Neuronal stem cell (in vitro differentiated cells): ENCODE measurements around the gene KCNH6.
A peak's percentile ranks its signal among the peaks of the same experiment; 100 is the strongest.

Experiments used
- DNase-seq: peaks from one replicate; pipeline ENCODE4 v3.0.0-alpha.2; 2013; ENCODE audit warnings: low spot score
- H2AFZ ChIP-seq: one replicate; pipeline ENCODE4 v1.6.1; 2013; ENCODE audit warnings: mild to moderate bottlenecking, low read length, inconsistent platforms
- H2AK5ac ChIP-seq: 2 replicates; pipeline ENCODE4 v1.6.1; 2013; ENCODE audit warnings: low read depth, mild to moderate bottlenecking, inconsistent platforms, low read length, moderate library complexity, mixed read lengths
- H2BK120ac ChIP-seq: 2 replicates; pipeline ENCODE4 v1.6.1; 2013; ENCODE audit warnings: low read depth, mild to moderate bottlenecking, inconsistent platforms, low read length, moderate library complexity, mixed read lengths
- H2BK12ac ChIP-seq: one replicate; pipeline ENCODE4 v1.6.1; 2013; ENCODE audit warnings: low read length, inconsistent platforms
- H2BK15ac ChIP-seq: 2 replicates; pipeline ENCODE4 v1.6.1; 2013; ENCODE audit warnings: mild to moderate bottlenecking, low read length, inconsistent platforms, mixed read lengths
- H2BK5ac ChIP-seq: one replicate; pipeline ENCODE4 v1.6.1; 2013; ENCODE audit warnings: inconsistent platforms, mild to moderate bottlenecking, low read length, moderate library complexity
- H3K14ac ChIP-seq: one replicate; pipeline ENCODE4 v1.6.1; 2013; ENCODE audit warnings: low read length, inconsistent platforms
- H3K18ac ChIP-seq: 2 replicates; pipeline ENCODE4 v1.6.1; 2013; ENCODE audit warnings: low read length, inconsistent platforms
- H3K23ac ChIP-seq: 2 replicates; pipeline ENCODE4 v1.6.1; 2013; ENCODE audit warnings: low read depth, mild to moderate bottlenecking, mixed read lengths, low read length, inconsistent platforms; ENCODE audit not compliant: poor library complexity
- H3K27ac ChIP-seq: replicated peaks from 3 replicates; pipeline ENCODE4 v1.5.1; 2013; ENCODE audit warnings: low read length, inconsistent platforms
- H3K27me3 ChIP-seq, 3 experiments: 2 replicates each; pipeline ENCODE4 v1.6.1; 2013; ENCODE audit warnings: low read length in 3 of 3, mild to moderate bottlenecking in 2 of 3, inconsistent platforms in 1 of 3, low read depth in 1 of 3, mixed read lengths in 1 of 3, moderate library complexity in 1 of 3; ENCODE audit not compliant: control insufficient read depth in 3 of 3, insufficient read depth in 3 of 3
- H3K36me3 ChIP-seq, 2 donors: replicated peaks in 1 of 2; 2 replicates each; pipeline ENCODE4 v1.6.1; 2013; ENCODE audit warnings: low read length in 2 of 2; ENCODE audit not compliant: control insufficient read depth in 2 of 2, insufficient read depth in 2 of 2
- H3K4ac ChIP-seq: 2 replicates; pipeline ENCODE4 v1.6.1; 2013; ENCODE audit warnings: inconsistent platforms, mild to moderate bottlenecking, low read length, moderate library complexity
- H3K4me1 ChIP-seq, 2 donors: 1 replicate in 1 of 2; 2 replicates in 1 of 2; pipeline ENCODE4 v1.6.1; 2013; ENCODE audit warnings: low read length in 2 of 2, low read depth in 1 of 2; ENCODE audit not compliant: control insufficient read depth in 2 of 2, insufficient read depth in 1 of 2
- H3K4me2 ChIP-seq: one replicate; pipeline ENCODE4 v1.6.1; 2013; ENCODE audit warnings: mild to moderate bottlenecking, low read length, inconsistent platforms; ENCODE audit not compliant: insufficient read depth, poor library complexity, severe bottlenecking
- H3K4me3 ChIP-seq, 2 donors: 2 replicates each; pipeline ENCODE4 v1.5.1; 2013; ENCODE audit warnings: low read length in 2 of 2, mild to moderate bottlenecking in 2 of 2, inconsistent platforms in 1 of 2, moderate library complexity in 1 of 2
- H3K79me1 ChIP-seq: one replicate; pipeline ENCODE4 v1.6.1; 2013; ENCODE audit warnings: low read depth, mild to moderate bottlenecking, inconsistent platforms, low read length, moderate library complexity
- H3K9ac ChIP-seq: one replicate; pipeline ENCODE4 v1.6.1; 2013; ENCODE audit warnings: mild to moderate bottlenecking, low read depth, low read length, inconsistent platforms; ENCODE audit not compliant: poor library complexity
- H3K9me3 ChIP-seq, 2 donors: replicated peaks in 1 of 2; 2 replicates each; pipeline versions ENCODE3 to v1.6.1; 2013; ENCODE audit warnings: low read length in 2 of 2, mild to moderate bottlenecking in 2 of 2, inconsistent platforms in 1 of 2, low read depth in 1 of 2, mixed read lengths in 1 of 2, moderate library complexity in 1 of 2; ENCODE audit not compliant: control insufficient read depth in 2 of 2, insufficient read depth in 1 of 2
- H4K8ac ChIP-seq: one replicate; pipeline ENCODE4 v1.6.1; 2013; ENCODE audit warnings: low read depth, mild to moderate bottlenecking, inconsistent platforms, low read length, moderate library complexity
- H4K91ac ChIP-seq: one replicate; pipeline ENCODE4 v1.6.1; 2013; ENCODE audit warnings: low read length, low read depth, mild to moderate bottlenecking, inconsistent platforms; ENCODE audit not compliant: poor library complexity
- WGBS, 2 donors: extraction: QIAGEN DNeasy Blood & Tissue Kit; methylation state at CpG; one replicate each; pipeline ENCODE4 v1.1.7; 2013; ENCODE audit warnings: missing lambda C conversion rate in 2 of 2, mixed read lengths in 1 of 2; ENCODE audit not compliant: insufficient read length in 2 of 2, insufficient replicate concordance in 1 of 2; ENCODE audit errors: extremely low coverage in 2 of 2; 5-methylcytosine and 5-hydroxymethylcytosine counted together

Gene KCNH6

GRCh38 chr17:63579633-63580032, 56.5 kb downstream of the KCNH6 start:
- H2BK12ac ChIP-seq: no peak overlapping the region

GRCh38 chr17:63587770-63588169, 64.6 kb downstream of the KCNH6 start:
- Histone ChIP-seq H2BK120ac (no peak overlapping the region), H2BK12ac (no peak overlapping the region), H3K79me1 (no peaks in the 10 kb centered on the region), H3K9me3 (no peaks in the 10 kb centered on the region), H2BK15ac (no peak overlapping the region), H2AK5ac (no peak overlapping the region), H2AFZ (no peak overlapping the region), H3K27ac (no peak overlapping the region), H3K18ac (no peak overlapping the region), H3K4ac (no peak overlapping the region), H2BK5ac (no peak overlapping the region), H4K91ac (no peak overlapping the region), H3K14ac (no peak overlapping the region), H4K8ac (no peak overlapping the region), H3K23ac (no peak overlapping the region), H3K4me1 (no peaks in the 10 kb centered on the region), H3K4me3 (no peak overlapping the region), H3K4me2 (no peak overlapping the region), H3K36me3 (peaks cover 47 to 93% of the 10 kb centered on the region in 2 donors), H3K27me3 (no peaks in the 10 kb centered on the region), H3K9ac (no peak overlapping the region)
- DNase-seq: no peak
- WGBS, 2 donors: no CpG with 5 or more reads among the region's 5 CpGs

More at GRCh38 chr17:63579633-63580032, 56.5 kb downstream of the KCNH6 start:
- no peaks in the 10 kb centered on the region for H3K4me1 ChIP-seq
- no peak overlapping the region for H3K18ac ChIP-seq
- H3K23ac ChIP-seq: peak overlapping the region; percentile 18
- H3K4me3 ChIP-seq: no peak overlapping the region
- H3K4ac ChIP-seq: no peak overlapping the region
- no CpG with 5 or more reads among the region's 11 CpGs for WGBS, 2 donors
- no peak overlapping the region for H3K27ac ChIP-seq
- no peak overlapping the region for H4K91ac ChIP-seq
- H3K9me3 ChIP-seq: no peaks in the 10 kb centered on the region
- H3K79me1 ChIP-seq: peaks cover 4% of the 10 kb centered on the region
- no peak overlapping the region for H3K4me2 ChIP-seq
- H2BK120ac ChIP-seq: no peak overlapping the region
- DNase-seq: no peak
- H2AFZ ChIP-seq: no peak overlapping the region
- no peaks in the 10 kb centered on the region for H3K27me3 ChIP-seq
- no peak overlapping the region for H3K14ac ChIP-seq
- no peak overlapping the region for H3K9ac ChIP-seq
- no peak overlapping the region for H2BK15ac ChIP-seq
- no peak overlapping the region for H2AK5ac ChIP-seq
- no peak overlapping the region for H4K8ac ChIP-seq
- H3K36me3 ChIP-seq: peaks cover 17 to 67% of the 10 kb centered on the region in 2 donors
- H2BK5ac ChIP-seq: no peak overlapping the region

DNA sequence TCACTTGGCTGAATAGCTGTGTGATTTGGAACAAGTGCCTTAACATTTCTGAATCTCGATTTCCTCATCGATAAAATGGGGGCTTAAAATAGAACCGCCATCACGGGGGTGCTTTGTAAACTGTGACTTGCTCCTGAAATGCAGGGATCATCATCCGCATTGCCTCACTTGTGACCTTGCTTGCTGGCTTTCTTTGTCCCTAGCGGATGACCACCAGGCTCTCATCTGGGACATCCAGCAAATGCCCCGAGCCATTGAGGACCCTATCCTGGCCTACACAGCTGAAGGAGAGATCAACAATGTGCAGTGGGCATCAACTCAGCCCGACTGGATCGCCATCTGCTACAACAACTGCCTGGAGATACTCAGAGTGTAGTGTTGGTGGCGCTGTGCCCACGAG, 65.6 kb downstream of the KCNH6 start:
- no CpG with 5 or more reads among the region's 11 CpGs for WGBS, 2 donors
- no peaks in the 10 kb centered on the region for H3K9me3 ChIP-seq

DNA sequence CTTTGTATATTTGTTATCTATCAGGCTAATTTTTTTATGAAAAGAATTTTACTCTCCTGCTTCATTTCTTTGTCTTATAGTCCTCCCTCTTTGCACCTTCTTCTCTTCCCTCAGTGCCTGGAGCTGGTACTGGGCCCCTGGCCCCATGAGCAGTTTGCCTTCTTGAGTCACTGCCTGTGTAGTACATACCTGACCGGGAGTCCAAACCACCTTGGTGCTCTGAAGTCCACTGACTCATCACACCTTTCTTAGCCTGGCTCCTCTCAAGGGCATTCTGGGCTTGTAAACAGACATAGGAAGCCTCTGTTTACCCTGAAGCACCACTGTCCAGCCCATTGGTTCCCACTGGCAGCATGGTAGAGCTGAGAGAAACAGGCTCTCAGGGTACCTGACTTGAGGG, 66.5 kb downstream of the KCNH6 start:
- no peak overlapping the region for H3K27ac ChIP-seq
- no peaks in the 10 kb centered on the region for H3K79me1 ChIP-seq
- no peak overlapping the region for H2AK5ac ChIP-seq
- no peak overlapping the region for H3K4me2 ChIP-seq
- no peak overlapping the region for H2BK5ac ChIP-seq
- no peak overlapping the region for H4K91ac ChIP-seq
- WGBS, 2 donors: no CpG with 5 or more reads among the region's 1 CpG
- no peak overlapping the region for H3K4me3 ChIP-seq
- H2AFZ ChIP-seq: no peak overlapping the region
- H2BK120ac ChIP-seq: no peak overlapping the region
- peaks cover 41 to 88% of the 10 kb centered on the region in 2 donors for H3K36me3 ChIP-seq
- H3K23ac ChIP-seq: no peak overlapping the region
- H3K18ac ChIP-seq: no peak overlapping the region
- no peak overlapping the region for H4K8ac ChIP-seq
- no peak overlapping the region for H2BK12ac ChIP-seq
- no peak overlapping the region for H3K9ac ChIP-seq
- no peaks in the 10 kb centered on the region for H3K9me3 ChIP-seq
- no peak overlapping the region for H3K4ac ChIP-seq
- no peaks in the 10 kb centered on the region for H3K4me1 ChIP-seq
- no peak overlapping the region for H3K14ac ChIP-seq
- H2BK15ac ChIP-seq: no peak overlapping the region
- no peak for DNase-seq
- no peaks in the 10 kb centered on the region for H3K27me3 ChIP-seq

More for the DNA sequence above, 65.6 kb downstream of the KCNH6 start:
- Histone ChIP-seq H3K18ac (no peak overlapping the region), H2BK5ac (no peak overlapping the region), H3K9ac (no peak overlapping the region), H2BK12ac (no peak overlapping the region), H4K8ac (no peak overlapping the region), H3K4me1 (no peaks in the 10 kb centered on the region), H3K36me3 (peaks cover 41 to 90% of the 10 kb centered on the region in 2 donors), H3K23ac (no peak overlapping the region), H3K79me1 (no peaks in the 10 kb centered on the region), H3K4me2 (no peak overlapping the region), H2AK5ac (no peak overlapping the region), H2BK15ac (no peak overlapping the region), H3K27me3 (no peaks in the 10 kb centered on the region), H2BK120ac (no peak overlapping the region), H3K14ac (no peak overlapping the region), H3K4me3 (no peak overlapping the region), H2AFZ (no peak overlapping the region), H3K27ac (no peak overlapping the region), H4K91ac (no peak overlapping the region), H3K4ac (no peak overlapping the region)
- DNase-seq: no peak
